Activated CD4-positive, alpha-beta T cell treated with anti-CD3 and anti-CD28 coated beads, Interleukin-2, amount 50 U/mL, for 16 hours (primary cell): ENCODE data around the gene ITPR3.

Experiments
- DNase-seq: peaks from one replicate; pipeline ENCODE4 v3.0.0-alpha.2; 2020

The ITPR3 gene

GRCh38 chr6:33688451-33689147 lies 67.5 kb downstream of the ITPR3 start:
- DNase-seq, result no peak

- no peak for DNase-seq
Observed at GRCh38 chr6:33689148-33689494, 68.0 kb downstream of the ITPR3 start.

DNA sequence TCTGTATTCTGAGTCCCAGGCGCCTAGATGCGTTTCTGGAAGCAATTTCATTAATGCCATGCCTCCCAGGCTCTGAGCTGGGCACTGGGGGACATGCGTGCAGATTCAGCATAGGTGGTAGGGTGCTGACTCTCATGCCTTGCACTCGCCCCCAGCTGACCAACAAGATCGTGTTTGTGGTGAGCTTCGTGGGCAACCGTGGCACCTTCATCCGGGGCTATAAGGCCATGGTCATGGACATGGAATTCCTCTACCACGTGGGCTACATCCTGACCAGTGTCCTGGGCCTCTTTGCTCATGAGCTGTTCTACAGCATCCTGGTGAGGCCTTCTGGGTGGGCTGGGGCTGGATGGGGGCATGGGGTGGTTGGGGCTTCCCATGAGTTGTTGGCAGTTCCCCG lies 68.8 kb downstream of the ITPR3 start:
- no peak for DNase-seq

DNA sequence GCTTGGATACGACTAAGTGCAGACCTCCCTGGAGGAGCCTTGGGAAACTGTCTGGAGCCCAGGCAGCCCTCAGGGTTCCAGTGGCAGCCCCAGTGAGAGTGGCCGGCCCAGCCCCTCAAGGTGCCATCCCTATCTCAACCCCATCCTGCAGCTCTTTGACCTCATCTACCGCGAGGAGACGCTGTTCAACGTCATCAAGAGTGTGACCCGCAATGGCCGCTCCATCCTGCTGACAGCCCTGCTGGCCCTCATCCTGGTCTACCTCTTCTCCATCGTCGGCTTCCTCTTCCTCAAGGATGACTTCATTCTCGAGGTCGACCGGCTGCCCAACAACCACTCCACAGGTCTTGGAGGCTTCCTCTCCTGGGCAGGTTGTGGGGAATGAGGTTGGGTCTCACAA lies 69.6 kb downstream of the ITPR3 start:
- no peak for DNase-seq

DNA sequence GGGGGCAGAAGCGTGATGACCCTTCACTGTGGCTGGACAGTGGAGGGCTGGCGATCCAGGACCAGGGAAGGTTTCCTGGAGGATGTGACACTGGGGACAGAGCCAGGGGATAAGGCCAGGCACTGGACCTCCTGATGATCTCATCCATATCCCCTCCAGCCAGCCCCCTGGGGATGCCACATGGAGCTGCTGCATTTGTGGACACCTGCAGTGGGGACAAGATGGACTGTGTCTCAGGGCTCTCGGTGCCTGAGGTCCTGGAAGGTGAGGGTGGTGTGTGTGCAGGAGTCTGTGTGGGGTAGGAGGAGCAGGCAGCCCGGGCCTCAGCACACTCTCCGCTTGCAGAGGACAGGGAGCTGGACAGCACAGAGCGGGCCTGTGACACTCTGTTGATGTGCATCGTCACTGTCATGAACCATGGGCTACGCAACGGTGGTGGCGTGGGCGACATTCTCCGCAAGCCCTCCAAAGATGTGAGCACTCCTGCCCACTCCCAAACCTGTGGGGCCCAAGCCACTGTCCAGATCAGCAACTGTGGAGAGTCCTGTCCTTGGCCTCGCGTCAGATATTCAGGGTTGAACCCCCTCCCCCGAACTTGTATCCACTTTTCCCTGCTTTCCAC lies 70.4 kb downstream of the ITPR3 start:
- DNase-seq, result no peak

DNA sequence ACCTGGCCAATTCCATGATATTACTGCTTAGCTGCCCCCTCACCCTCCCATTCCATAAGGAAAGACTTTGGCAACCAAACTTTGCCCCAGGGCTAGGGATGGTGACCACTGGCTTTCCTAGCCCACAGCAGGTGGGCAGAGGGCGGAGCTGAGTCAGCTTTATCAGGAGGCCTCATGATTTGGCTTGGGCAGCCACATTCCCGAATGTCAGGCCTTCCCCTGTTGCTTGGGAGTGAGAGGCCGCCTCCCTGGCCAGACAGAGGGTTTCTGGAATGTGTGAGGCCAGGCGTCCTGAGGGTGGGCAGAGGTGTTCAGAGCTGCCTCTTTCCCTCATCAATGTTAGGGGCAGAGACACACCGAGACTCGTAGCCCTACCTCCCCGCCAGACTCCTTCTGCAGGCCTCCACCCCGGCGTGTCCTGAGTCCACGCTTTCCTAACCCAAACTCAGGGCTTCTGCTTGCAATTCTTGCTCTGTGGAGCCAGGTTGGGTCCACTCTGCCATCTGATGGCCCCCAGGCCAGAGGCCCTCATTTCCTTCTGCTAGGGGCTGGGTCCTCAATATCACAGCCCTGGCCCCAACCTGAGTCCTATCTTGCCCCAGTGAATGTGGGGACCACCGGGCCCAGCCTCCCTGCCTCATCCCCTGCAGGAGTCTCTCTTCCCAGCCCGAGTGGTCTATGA lies 71.1 kb downstream of the ITPR3 start:
- DNase-seq, result no peak

- DNase-seq, result peak; percentile 81
Observed at GRCh38 chr6:33692760-33693158, 71.6 kb downstream of the ITPR3 start.

- DNase-seq, result no peak
Observed at GRCh38 chr6:33693186-33694105, 72.3 kb downstream of the ITPR3 start.

DNA sequence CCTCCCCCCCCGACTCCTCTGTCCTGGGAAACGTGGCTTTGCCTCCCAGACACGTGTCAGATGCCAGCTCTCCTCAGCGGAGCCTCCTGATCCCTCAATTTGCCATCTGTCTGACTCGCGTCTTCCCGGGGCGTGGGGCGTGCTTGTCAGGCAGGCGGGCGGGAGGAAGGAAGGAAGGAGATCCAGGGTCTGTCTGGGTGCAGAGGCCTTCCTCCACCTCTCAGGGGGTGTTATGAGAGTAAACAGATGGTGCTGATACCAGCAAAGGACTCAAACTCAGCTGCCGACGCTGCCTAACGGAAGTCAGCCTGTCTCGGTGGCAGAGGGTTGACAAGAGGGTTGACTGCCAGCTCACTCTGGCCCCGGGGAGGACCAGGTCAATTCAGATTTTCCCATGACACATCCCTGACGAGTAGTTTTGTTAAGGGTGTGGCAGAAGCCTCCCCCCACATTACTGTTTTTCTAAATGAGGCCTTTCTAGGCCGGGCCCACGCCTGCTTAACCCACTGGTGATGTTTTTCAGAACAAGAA lies 73.3 kb downstream of the ITPR3 start:
- peak; percentile 84 for DNase-seq

GRCh38 chr6:33694977-33695376 lies 73.9 kb downstream of the ITPR3 start:
- no peak for DNase-seq

DNA sequence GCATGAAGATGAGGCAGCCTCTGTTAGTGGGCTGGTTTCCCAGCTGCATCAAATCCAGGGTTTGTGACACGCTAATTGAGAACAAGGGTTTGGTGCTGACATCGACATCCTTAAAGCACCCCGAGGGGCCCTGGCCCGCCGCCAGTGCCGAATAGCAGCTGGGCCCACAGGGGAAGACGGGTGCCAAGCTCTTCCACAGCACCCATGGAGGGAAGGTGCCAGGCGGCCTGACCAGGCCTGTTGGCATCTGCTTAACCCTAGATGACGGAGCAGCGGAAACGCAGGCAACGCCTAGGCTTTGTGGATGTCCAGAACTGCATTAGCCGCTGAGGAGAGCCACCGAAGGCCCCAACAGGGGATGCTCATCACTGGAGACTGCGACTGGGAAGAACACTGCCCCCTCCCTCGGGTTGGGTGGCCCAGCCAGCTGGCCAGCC lies 74.3 kb downstream of the ITPR3 start:
- no peak for DNase-seq

- DNase-seq, result no peak
Observed at GRCh38 chr6:33696076-33696475, 75.0 kb downstream of the ITPR3 start.

- no peak for DNase-seq
Observed at GRCh38 chr6:33696548-33697518, 75.7 kb downstream of the ITPR3 start.

- DNase-seq, result no peak
Observed at GRCh38 chr6:33697845-33698244, 76.7 kb downstream of the ITPR3 start.

- no peak for DNase-seq
Observed at GRCh38 chr6:33698494-33698893, 77.4 kb downstream of the ITPR3 start.

- no peak for DNase-seq
Observed at GRCh38 chr6:33699131-33699530, 78.0 kb downstream of the ITPR3 start.

GRCh38 chr6:33699739-33700138 lies 78.6 kb downstream of the ITPR3 start:
- DNase-seq, result peak; percentile 19

DNA sequence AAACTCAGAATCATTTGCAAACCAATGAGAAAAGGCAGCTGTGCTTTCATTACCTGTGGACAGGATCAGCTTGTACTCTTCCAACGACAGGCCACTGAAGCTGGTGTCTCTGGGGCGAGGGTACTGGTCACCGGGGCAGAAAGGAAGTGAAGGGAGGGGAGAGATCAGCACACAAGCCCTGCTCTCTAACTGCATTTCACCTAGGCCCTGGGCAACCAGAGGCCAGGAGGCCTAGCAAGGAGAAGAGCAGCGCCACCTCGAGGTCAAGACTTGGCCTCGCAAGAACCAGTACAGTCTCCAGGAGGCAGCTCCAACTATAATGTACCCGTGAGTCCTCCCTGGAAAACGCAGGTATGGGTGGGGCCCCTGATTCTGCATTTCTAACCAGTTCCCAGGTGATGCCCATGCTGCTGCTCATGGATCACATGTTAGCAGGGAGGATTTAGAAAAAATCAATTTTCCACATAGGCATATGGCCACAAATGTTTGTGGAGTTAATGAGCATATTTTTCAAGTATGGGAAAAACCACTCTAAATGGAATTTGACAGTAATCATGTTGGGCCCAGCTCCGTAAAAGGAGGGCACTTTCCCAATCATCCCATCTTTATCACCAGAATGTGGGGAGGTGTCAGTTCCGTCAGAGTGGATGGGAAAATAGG lies 79.4 kb downstream of the ITPR3 start:
- peak; percentile 75 for DNase-seq

DNA sequence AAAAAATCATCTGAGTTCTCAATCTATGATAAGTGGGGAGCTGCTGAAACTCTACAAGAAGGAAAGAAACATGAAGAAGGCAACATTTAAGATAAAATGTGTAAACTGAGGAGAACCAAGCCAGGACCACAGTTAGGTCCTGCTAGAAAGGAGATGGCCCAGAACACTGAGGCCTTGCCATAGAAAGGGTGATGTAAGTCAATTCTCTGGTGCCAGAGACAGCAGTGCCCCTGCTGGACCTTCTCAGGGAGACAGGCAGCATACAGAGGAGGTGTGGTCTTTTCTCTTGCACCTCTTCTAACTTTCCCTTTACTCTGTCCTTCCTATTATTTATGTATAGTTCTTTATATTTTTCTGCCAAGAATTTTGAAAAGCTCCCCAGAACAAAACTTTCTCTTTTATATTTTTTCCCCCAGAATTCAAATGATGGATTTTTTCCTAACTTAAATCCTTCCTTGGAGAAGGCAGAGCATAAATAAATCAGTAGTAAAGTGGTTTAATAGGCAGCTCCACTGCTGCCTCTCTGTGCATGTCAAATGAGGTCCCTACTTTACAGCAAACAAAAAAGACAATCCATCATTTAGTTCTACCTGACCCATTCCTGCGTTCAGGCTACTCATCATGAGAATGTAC lies 81.3 kb downstream of the ITPR3 start:
- peak; percentile 46 for DNase-seq

- DNase-seq, result no peak
Observed at GRCh38 chr6:33704215-33705066, 83.3 kb downstream of the ITPR3 start.
